Umbilical cord (tissue), 2 donors: Measurements from ENCODE around the gene TMCC1. TPM values are rescaled to one million over a fixed set of nuclear protein-coding genes. Genes with fewer than 3 reads are reported as not detected.
"Not testable (repeated sequence)": the region's sequence is repeated elsewhere in the genome, so short reads cannot be mapped to it uniquely, and the experiment has no call there.

Experiments used
- DNase-seq: peaks from one replicate; pipeline ENCODE4 v3.0.0-alpha.2; 2015; ENCODE audit warnings: low spot score
- total RNA-seq: library from RNA; depleted of rRNA; stranded (reverse); fragments of >200 nt; gene quantifications from one replicate; pipeline ENCODE4 v1.2.3, GENCODE V29; 2014; ENCODE audit warnings: low replicate concordance; ENCODE audit not compliant: insufficient read depth

TMCC1 gene
- total RNA-seq, 1 donor from 2014 or later: 45.3 TPM

- DNase-seq: peak; percentile 70
Observed at GRCh38 chr3:129611812-129612533, 281.5 kb downstream of the TMCC1 start.

GRCh38 chr3:129611446-129611800 is 282.1 kb downstream of the TMCC1 start:
- DNase-seq: no peak

DNA sequence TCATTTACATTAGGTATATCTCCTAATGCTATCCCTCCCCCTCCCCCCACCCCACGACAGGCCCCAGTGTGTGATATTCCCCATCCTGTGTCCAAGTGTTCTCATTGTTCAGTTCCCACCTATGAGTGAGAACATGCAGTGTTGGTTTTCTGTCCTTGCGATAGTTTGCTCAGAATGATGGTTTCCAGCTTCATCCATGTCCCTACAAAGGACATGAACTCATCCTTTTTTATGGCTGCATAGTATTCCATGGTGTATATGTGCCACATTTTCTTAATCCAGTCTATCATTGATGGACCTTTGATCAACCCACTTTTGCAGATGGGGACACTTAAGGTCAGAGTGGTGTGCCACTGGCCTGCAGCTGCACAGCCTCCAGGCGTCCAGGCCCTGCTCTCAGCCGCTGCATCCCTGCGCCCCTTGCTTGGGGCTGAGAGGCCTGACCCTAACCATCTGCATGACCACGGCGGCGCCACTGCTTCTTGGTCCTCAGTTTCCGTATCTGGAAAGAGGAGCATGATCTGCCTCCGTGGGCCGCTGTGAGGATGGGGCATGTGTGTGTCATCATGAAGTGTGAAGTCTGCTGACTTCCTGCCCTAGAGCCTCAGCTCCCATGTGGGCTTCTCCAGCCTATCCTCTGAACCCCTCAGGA is 282.6 kb downstream of the TMCC1 start:
- not testable (repeated sequence) for DNase-seq

DNA sequence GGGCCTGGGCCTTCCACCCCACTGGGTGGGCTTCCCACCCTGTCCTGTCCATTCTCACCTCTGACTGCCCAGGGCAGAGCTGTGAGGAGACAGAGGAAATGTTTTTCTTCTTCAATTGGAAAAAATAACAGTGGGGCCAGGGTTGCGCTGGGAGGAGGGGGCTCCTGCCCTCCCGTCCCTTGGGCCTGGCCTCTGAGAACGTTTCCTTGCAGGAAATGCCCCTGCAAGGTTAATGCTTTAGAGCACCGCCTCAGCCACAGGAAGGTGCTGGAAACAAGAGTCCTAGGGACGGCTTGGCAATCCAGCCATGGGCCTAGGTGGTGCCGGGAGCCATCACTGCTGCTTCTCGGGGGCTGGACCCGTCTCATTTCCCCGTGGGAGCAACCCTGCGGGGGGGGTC is 283.2 kb downstream of the TMCC1 start:
- no peak for DNase-seq

GRCh38 chr3:129609591-129610182 is 283.8 kb downstream of the TMCC1 start:
- no peak for DNase-seq

DNA sequence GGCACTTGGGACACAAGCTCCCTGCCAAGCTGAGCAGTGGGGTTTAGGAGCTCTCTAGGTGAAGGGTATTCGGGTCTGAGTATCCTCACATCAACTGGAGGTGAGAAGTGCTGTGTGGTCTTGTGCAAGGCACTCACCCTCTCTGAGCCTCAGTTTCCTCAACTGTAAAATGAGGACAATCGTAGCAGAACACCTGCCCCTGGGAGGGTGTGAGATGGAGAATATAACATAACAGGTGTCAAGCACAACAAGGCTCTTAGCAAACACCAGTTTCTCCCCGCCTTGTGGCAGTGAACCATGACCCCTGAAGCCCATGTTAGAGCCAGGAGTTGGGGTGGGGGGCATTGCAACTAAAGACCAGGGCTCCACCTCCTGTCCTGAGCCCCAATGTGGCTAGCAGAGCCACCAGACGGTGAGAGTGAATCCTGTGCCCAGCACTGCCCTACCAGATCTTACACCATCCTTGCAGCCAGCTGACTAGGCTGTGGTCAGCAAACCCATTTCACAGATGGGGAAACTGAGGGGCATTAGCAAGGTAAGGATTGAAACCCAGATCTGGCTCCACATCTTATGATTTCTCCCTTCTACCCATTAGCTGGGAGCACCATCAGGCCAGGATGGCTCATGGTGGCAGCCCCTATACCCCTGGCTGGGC is 284.4 kb downstream of the TMCC1 start:
- DNase-seq: no peak

DNA sequence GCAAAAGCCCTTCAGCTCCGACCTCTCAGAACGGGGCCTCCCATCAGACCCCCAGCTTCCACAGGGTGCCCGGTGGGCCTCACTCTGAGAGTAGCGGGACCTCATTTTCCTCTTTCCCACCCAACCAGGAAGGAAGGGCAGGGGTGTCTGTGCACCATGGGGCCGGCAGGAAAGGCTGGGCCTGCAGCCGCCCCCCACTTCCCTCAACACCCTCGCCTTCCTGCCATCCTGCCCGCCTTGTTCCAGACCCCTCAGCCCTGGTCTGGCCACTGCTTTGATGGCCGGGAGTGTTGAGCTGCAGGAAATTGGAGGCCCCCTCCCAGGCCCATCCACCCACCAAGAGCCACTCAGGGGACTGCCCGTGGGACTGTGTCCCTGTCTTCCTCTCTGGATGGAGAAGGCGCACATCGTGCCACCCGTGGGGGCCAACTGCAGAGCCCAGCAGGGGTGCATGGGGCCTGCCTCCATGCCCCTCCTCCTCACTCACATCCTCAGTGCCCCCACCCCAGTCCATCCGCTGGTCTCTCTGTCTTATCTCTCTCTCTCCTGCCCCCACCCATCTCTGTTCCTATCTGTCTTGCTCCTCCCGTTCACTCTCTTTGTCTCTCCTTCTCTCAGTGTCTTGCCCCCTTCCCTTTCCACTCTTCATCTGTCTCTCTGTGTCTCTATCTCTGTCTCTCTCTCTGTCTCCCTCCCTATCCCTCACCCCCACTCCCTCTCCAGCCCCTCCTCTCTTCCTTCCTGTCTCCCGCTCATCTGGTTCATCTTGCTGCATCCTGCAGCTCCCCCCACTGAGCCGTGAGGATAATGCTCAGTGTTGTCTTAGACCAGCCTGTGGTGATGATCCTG is 285.2 kb downstream of the TMCC1 start:
- DNase-seq: peak; percentile 86

DNA sequence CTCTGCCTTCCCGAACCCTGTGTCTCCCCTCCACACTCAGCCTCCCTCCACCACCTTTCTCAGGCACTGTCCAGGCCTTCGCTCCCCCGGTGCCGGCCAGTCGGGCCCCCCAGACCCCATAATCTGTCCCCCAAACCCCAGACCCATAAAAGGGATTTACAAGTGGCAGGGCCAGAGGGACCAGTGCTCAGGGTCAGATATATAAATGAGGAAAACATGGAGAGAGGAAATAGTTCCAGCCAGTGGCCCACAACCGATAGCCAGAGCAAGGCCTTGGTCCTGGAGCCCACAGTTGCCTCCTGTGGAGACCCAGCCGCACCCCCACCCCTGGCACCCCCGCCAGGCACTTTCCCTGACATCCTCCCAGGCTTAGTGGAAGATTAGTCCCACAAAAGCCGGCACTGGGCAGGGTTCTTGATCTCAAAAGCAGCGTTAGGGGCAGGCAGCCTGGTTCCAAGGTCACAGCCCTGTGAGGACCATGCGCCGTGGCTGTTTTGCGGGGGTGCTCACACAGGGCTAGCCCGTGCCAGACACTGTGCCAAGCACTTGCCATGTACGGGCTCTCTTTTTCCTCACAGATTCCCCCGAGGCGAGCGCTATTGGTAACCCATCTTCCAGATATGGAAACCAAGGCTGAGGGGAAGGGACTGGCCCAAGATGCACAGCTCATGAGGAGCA is 286.0 kb downstream of the TMCC1 start:
- DNase-seq: no peak

DNA sequence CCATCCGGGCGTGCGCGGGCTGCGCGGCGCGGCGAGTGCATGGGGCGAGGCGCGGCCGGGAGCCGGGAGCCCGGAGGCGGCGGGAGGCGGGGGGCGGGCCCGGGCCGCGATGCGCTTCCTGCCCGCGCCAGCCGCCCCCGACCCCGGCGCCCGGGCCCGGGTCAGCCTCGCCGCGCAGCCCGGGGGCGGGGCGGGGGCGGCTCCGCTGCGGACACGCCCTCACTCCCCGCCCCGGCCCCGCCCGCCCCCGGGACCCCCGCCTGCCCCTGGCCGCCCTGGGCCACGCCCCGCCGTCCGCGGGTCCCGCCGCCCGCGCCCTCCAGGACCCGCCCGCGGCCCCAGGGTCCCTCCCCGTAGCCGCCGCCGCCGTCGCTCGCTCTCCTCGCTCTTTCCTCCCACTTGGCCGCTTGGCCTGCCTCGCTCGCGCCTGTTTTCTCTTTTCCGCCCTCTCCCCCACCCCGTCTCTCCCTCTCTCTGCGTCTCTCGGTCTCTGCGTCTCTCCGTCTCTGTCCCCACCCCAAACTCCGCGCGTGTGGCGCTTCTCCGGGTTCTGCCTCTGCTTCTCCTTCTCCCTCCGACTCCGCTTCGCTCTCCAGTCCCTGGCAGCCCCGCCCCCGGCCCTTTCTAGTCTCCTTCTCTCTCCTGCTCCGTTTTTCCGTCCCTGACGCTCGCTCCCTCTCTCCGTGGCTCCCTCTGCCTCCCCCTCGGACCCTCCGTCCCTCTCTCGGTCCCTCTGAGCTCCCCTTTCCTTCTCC is 286.7 kb downstream of the TMCC1 start, which contains the start of gene PLXND1:
Gene PLXND1 (minus strand): TSS at position 41 of the 755 bp plus-strand sequence. CDS start 37 bp downstream, at position 4.
- DNase-seq: peak; percentile 90

- no peak for DNase-seq
Observed at GRCh38 chr3:129605922-129606635, 287.4 kb downstream of the TMCC1 start.

GRCh38 chr3:129605203-129605921 is 288.1 kb downstream of the TMCC1 start:
- no peak for DNase-seq

DNA sequence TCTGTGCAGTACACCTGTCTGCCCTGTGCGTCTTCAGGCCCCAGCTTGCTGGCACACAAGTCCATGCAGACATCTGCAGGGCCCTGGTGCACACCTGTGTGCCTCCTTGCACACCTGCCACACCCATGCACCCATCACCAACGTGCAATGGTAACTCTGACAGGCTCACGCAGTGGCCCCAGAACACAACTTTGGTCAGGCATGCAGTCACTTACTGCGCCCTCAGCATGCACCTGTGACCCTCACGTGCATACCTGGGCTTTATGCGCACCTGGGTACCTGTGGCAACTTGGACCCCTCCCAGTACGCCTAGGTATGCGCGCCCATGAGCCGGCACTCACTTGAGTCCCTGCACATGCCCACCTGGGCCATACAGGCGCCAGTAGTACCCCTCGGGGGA is 288.7 kb downstream of the TMCC1 start:
- DNase-seq: no peak

- DNase-seq: no peak
Observed at GRCh38 chr3:129603991-129604749, 289.3 kb downstream of the TMCC1 start.

DNA sequence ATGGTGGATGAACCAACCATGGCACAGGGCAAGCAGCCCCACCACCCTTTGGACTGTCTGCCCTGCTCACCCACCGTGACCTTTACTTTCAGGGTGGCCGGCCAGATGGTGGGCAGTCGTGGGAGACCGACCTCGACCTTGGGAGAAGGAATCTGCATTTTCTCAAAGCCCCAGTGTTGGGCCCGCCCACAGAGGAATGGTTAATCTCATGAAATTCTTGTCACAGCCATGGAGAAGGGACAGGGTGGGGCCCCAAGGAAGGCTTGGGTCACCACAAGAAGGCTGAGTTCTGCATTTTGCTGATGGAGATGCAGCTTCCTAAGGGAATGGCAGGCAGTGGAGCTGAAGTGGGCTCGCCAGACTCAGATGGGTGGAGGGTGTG is 290.0 kb downstream of the TMCC1 start:
- DNase-seq: no peak

GRCh38 chr3:129602730-129603560 is 290.6 kb downstream of the TMCC1 start:
- peak; percentile 94 for DNase-seq

DNA sequence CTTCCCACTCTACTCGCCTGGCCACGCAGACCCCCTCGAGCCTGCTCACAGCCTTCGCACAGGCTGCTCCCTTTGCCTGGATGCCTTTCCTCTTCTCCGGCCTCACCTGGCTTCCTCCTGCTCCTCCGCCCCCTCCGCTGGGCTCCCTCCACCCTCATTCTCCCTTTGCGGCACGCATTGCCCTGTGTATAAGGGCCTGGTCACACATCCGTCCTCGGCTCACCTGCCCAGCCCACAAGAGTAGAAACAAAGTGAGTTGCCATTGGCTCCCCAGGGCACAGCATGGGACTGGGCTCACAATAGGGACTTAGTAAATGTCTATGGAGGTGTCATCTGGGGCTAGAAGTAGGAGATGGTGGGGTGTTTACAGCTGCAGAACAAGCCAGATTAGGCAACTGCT is 291.2 kb downstream of the TMCC1 start:
- no peak for DNase-seq

GRCh38 chr3:129601713-129602112 is 291.8 kb downstream of the TMCC1 start:
- no peak for DNase-seq
